Breast epithelium (tissue), 3 donors: ENCODE results near the gene MAP6D1.

ENCODE experiments used
- POLR2A ChIP-seq: fragments of 450-650 bp; IDR thresholded peaks from one replicate; pipeline ENCODE4 v1.6.1; 2016; ENCODE audit warnings: antibody characterized with exemption, mild to moderate bottlenecking, moderate library complexity
- POLR2AphosphoS5 ChIP-seq, 3 donors: sonication (generic); formaldehyde crosslinking; IDR thresholded peaks; one replicate each; pipeline ENCODE4 v1.6.1; 2017; ENCODE audit warnings: antibody characterized with exemption in 3 of 3
- TF ChIP-seq, protein P1 (sequence below), 3 donors: fragments of 450-650 bp; IDR thresholded peaks; one replicate each; pipeline ENCODE4 v1.5.1; 2016 to 2017; ENCODE audit warnings: antibody characterized with exemption in 3 of 3, mild to moderate bottlenecking in 3 of 3, moderate library complexity in 3 of 3

DNA sequence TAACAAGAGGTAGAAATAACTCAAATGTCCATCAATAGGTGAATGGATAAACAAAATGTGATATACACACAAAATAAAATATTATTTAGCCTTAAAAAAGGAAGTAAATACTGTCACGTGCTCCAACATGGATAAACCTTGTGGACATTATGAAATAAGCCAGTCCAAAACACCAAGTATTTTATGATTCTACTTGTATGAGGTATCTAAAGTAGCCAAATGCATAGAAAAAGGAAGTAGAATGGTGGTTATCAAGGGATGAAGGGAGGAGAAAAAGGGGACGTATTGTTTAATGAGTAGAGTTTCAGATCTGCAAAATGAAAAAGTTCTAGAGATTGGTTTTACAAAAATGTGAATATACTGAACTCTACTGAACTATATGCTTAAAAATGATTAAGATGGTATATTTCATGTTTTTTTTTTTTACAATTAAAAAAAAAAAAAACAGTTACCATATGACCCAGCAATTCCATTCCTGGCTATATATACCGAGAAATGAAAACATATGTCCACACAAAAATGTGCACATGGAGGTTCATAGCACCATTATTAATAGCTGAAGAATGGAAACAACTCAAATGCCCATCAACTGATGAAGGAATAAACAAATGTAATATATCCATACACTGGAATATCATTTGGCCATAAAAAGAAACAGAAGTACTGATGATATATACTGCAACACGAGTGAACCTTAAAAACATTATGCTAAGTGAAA is 29.1 kb upstream of the MAP6D1 start:
- TF ChIP-seq, protein P1, sequence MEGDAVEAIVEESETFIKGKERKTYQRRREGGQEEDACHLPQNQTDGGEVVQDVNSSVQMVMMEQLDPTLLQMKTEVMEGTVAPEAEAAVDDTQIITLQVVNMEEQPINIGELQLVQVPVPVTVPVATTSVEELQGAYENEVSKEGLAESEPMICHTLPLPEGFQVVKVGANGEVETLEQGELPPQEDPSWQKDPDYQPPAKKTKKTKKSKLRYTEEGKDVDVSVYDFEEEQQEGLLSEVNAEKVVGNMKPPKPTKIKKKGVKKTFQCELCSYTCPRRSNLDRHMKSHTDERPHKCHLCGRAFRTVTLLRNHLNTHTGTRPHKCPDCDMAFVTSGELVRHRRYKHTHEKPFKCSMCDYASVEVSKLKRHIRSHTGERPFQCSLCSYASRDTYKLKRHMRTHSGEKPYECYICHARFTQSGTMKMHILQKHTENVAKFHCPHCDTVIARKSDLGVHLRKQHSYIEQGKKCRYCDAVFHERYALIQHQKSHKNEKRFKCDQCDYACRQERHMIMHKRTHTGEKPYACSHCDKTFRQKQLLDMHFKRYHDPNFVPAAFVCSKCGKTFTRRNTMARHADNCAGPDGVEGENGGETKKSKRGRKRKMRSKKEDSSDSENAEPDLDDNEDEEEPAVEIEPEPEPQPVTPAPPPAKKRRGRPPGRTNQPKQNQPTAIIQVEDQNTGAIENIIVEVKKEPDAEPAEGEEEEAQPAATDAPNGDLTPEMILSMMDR (IDR thresholded peaks at IDR 0.05), result no peak
- TF ChIP-seq POLR2AphosphoS5 (IDR thresholded peaks at IDR 0.05) (no peak), POLR2A (no peak)
